ENCODE results near the gene CCDC192.
A peak's percentile ranks its signal among the peaks of the same experiment; 100 is the strongest.

The CCDC192 gene

GRCh38 chr5:127893232-127893631 lies 190.0 kb downstream of the CCDC192 start:
- no peak for TF ChIP-seq POLR2A (IDR thresholded peaks at IDR 0.05; ENCODE audit: low read depth, low read length)
- FAIRE-seq, result no peak
- DNase-seq (ENCODE audit: insufficient read length, low spot score), result no peak

- FAIRE-seq (no peak), DNase-seq (ENCODE audit: insufficient read length, low spot score) (no peak)
- TF ChIP-seq POLR2A (IDR thresholded peaks at IDR 0.05; ENCODE audit: low read depth, low read length), result no peak
These were observed 191.3 kb downstream of the CCDC192 start for GRCh38 chr5:127894461-127894860.

- TF ChIP-seq POLR2A (IDR thresholded peaks at IDR 0.05; ENCODE audit: low read depth, low read length), result no peak
- DNase-seq (ENCODE audit: insufficient read length, low spot score) (no peak), FAIRE-seq (no peak)
These were observed 195.5 kb downstream of the CCDC192 start for GRCh38 chr5:127898551-127899213.

GRCh38 chr5:127899214-127899610 lies 196.0 kb downstream of the CCDC192 start:
- FAIRE-seq (no peak), DNase-seq (ENCODE audit: insufficient read length, low spot score) (no peak)
- no peak for TF ChIP-seq POLR2A (IDR thresholded peaks at IDR 0.05; ENCODE audit: low read depth, low read length)

GRCh38 chr5:127906562-127907204 lies 203.5 kb downstream of the CCDC192 start:
- FAIRE-seq, result no peak
- DNase-seq (ENCODE audit: insufficient read length, low spot score), result no peak
- no peak for TF ChIP-seq POLR2A (IDR thresholded peaks at IDR 0.05; ENCODE audit: low read depth, low read length)

GRCh38 chr5:127907907-127908306 lies 204.7 kb downstream of the CCDC192 start:
- FAIRE-seq (no peak), DNase-seq (ENCODE audit: insufficient read length, low spot score) (no peak)
- TF ChIP-seq POLR2A (IDR thresholded peaks at IDR 0.05; ENCODE audit: low read depth, low read length), result no peak

DNA sequence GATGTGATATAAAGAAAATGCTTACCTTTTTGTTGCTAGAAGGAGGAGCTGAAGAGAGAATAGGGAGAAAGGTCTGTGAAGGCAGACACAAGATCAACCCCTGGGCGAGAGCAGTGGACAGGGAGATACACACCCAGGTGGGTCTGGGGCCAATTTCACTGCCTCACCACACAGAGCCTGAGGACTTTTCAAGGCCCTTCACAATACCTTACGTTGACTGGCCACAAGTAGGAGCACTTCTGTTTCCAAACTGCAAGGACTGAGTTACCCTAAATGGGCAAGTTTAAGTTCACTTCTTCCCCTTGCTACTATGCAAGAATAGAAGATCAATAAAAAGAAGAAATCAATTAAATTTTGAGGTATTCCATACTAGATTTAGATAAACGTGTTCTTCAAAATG lies 205.9 kb downstream of the CCDC192 start:
- peak; percentile 12 for DNase-seq (ENCODE audit: insufficient read length, low spot score)
- FAIRE-seq, result peak; percentile 53
- no peak for TF ChIP-seq POLR2A (IDR thresholded peaks at IDR 0.05; ENCODE audit: low read depth, low read length)

GRCh38 chr5:127909821-127910220 lies 206.6 kb downstream of the CCDC192 start:
- no peak for TF ChIP-seq POLR2A (IDR thresholded peaks at IDR 0.05; ENCODE audit: low read depth, low read length)
- DNase-seq (ENCODE audit: insufficient read length, low spot score), result no peak
- no peak for FAIRE-seq

GRCh38 chr5:127910307-127910956 lies 207.2 kb downstream of the CCDC192 start:
- no peak for DNase-seq (ENCODE audit: insufficient read length, low spot score)
- no peak for FAIRE-seq
- no peak for TF ChIP-seq POLR2A (IDR thresholded peaks at IDR 0.05; ENCODE audit: low read depth, low read length)

DNA sequence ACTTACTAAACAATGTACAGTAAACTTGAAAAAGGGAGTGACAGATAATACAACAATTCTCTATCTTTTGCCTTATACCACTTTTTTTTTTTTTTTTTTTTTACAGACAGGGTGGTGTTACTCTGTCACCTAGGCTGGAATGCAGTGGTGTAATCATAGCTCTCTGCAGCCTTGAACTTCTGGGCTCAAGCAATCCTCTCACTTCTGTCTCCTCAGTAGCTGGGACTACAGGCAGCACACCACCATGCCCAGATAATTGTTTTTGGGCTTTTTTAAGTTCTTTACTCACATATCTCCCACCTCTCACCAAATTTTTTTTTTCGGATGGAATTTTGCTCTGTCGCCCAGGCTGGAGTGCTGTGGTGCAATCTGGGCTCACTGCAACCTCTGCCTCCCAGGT lies 208.4 kb downstream of the CCDC192 start:
- DNase-seq (ENCODE audit: insufficient read length, low spot score), result no peak
- no peak for FAIRE-seq
- no peak for TF ChIP-seq POLR2A (IDR thresholded peaks at IDR 0.05; ENCODE audit: low read depth, low read length)

DNA sequence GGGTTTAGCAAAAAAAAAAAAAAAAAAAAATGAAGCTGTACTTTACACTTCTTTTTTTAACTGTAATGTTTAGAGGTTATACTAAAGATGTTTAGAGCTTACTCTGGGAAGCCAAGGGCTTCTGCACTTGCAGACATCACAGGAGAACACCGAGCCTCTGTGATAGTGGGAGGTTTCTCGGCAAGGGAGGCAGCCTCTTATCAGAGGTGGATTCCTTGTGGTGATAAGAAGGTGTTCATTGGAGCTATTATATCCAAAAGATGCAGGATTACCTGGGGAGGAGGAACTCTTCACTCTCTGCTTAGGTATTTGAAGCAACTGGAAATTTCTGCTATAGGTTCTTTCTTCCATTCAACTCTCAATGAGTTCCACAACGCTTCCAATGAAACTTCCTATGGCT lies 209.2 kb downstream of the CCDC192 start:
- FAIRE-seq, result no peak

GRCh38 chr5:127916885-127917573 lies 213.8 kb downstream of the CCDC192 start:
- no peak for TF ChIP-seq POLR2A (IDR thresholded peaks at IDR 0.05; ENCODE audit: low read depth, low read length)
- no peak for FAIRE-seq

More for the DNA sequence above, 209.2 kb downstream of the CCDC192 start:
- TF ChIP-seq POLR2A (IDR thresholded peaks at IDR 0.05; ENCODE audit: low read depth, low read length), result no peak
- DNase-seq (ENCODE audit: insufficient read length, low spot score), result no peak

GRCh38 chr5:127919006-127919796 lies 216.0 kb downstream of the CCDC192 start:
- DNase-seq (ENCODE audit: insufficient read length, low spot score) (no peak), FAIRE-seq (no peak)
- TF ChIP-seq POLR2A (IDR thresholded peaks at IDR 0.05; ENCODE audit: low read depth, low read length), result no peak

More at GRCh38 chr5:127916885-127917573, 213.8 kb downstream of the CCDC192 start:
- DNase-seq (ENCODE audit: insufficient read length, low spot score), result no peak

Measured in H54 (cell line).